Measurements from ENCODE around the gene JUNB.

The JUNB gene

DNA sequence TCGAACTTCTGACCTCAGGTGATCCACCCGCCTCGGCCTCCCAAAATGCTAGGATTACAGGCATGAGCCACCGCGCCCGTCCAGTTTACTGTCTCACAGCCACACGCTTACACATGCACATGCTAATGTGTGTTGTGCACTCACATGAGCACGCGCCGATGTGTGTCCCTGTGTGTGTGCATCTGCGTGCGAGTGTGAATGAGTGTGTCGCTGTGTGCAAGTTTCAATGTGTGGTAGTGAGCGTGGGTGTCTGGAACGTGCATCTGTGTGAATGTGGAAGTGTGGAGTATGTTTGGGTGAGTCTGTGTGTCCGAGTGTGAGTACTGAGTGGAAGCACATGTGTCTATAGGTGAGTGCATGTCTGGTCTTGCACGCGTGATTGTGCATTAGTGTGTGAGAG lies 51.2 kb downstream of the JUNB start:
- H3K27ac ChIP-seq: no peak overlapping the region
- no peak for TF ChIP-seq ZFX (IDR thresholded peaks at IDR 0.05; ENCODE audit: borderline replicate concordance)
- TF ChIP-seq, protein P1, sequence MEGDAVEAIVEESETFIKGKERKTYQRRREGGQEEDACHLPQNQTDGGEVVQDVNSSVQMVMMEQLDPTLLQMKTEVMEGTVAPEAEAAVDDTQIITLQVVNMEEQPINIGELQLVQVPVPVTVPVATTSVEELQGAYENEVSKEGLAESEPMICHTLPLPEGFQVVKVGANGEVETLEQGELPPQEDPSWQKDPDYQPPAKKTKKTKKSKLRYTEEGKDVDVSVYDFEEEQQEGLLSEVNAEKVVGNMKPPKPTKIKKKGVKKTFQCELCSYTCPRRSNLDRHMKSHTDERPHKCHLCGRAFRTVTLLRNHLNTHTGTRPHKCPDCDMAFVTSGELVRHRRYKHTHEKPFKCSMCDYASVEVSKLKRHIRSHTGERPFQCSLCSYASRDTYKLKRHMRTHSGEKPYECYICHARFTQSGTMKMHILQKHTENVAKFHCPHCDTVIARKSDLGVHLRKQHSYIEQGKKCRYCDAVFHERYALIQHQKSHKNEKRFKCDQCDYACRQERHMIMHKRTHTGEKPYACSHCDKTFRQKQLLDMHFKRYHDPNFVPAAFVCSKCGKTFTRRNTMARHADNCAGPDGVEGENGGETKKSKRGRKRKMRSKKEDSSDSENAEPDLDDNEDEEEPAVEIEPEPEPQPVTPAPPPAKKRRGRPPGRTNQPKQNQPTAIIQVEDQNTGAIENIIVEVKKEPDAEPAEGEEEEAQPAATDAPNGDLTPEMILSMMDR (IDR thresholded peaks at IDR 0.05): no peak
